Cardiac fibroblast (primary cell): ENCODE data around the gene SPACA7.
"Not testable (repeated sequence)": the region's sequence is repeated elsewhere in the genome, so short reads cannot be mapped to it uniquely, and the experiment has no call there.

Experiments
- DNase-seq, 2 donors: peaks; one replicate each; pipeline versions ENCODE4 v3.0.0 to v3.0.0-alpha.2; 2010; ENCODE audit warnings: low read depth in 2 of 2
- H3K4me3 ChIP-seq, 2 donors: replicated peaks in 1 of 2; 1 replicate in 1 of 2; 2 replicates in 1 of 2; pipeline ENCODE4 v1.5.1; 2011; ENCODE audit warnings: low read depth in 2 of 2, low read length in 2 of 2, mild to moderate bottlenecking in 2 of 2, moderate library complexity in 1 of 2
- TF ChIP-seq, protein P1 (sequence below): IDR thresholded peaks from one replicate; pipeline ENCODE4 v1.5.1; 2011; ENCODE audit warnings: low read depth, mild to moderate bottlenecking, low read length, inconsistent platforms

Gene SPACA7

DNA sequence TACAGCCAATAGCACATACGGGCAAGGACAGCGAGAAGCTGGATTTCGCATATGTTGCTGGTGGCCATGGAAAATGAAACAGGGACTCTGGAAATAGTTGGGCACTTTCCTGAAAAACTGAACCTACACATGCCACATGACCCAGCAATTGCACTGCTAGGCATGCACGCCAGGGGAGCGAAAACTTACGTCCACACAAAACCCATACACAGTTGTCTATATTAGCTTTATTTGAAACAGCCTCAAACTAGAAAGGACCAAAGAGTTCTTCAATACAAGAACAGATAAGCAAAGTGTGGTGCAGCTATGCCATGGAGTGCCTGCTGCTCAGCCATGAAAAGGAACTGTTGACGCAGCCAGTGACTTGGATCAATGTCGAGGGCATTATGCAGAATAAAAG is 7.3 kb upstream of the SPACA7 start:
- H3K4me3 ChIP-seq: no peak overlapping the region
- no peak for DNase-seq
- TF ChIP-seq, protein P1, sequence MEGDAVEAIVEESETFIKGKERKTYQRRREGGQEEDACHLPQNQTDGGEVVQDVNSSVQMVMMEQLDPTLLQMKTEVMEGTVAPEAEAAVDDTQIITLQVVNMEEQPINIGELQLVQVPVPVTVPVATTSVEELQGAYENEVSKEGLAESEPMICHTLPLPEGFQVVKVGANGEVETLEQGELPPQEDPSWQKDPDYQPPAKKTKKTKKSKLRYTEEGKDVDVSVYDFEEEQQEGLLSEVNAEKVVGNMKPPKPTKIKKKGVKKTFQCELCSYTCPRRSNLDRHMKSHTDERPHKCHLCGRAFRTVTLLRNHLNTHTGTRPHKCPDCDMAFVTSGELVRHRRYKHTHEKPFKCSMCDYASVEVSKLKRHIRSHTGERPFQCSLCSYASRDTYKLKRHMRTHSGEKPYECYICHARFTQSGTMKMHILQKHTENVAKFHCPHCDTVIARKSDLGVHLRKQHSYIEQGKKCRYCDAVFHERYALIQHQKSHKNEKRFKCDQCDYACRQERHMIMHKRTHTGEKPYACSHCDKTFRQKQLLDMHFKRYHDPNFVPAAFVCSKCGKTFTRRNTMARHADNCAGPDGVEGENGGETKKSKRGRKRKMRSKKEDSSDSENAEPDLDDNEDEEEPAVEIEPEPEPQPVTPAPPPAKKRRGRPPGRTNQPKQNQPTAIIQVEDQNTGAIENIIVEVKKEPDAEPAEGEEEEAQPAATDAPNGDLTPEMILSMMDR: no peak

DNA sequence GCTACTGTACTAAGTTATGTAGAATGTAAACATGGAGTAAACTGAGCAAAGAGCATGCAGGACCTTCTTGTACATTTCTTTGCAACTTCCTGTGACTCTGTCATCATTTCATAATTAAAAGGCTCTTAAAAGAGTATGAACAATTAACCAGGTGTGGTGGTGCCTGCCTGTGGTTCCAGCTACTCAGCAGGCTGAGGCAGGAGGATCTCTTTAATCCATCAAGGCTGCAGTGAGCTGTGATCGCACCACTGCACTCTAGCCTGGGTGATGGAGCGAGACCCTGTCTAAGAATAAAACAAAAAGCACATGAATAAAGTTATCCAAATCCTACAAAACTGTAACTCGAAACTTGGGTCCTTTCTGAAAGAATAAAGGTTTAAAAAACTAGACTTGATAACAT is 5.8 kb upstream of the SPACA7 start:
- TF ChIP-seq, protein P1: no peak
- DNase-seq: no peak

DNA sequence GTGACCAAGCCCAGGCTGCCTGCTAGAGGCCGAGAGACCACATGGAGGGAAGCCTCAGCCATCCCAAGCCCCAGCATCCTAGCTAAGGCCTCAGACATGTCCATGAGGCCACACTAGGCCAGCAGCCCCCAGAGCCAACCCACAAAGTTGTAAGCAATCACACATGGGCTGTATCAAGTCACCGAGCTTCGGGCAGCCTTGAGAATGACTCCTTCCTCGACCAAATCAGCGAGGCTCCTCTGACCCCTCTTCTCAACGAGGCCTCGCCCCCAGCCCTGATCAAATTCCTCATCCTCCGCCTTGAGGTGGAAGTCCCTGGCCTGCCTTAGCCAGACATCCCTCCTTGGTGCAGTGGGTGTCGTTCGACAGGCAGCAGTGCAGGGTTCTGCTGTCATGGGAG is 1.9 kb upstream of the SPACA7 start:
- TF ChIP-seq, protein P1: no peak
- DNase-seq: no peak
- H3K4me3 ChIP-seq: no peak overlapping the region

More for the DNA sequence above, 5.8 kb upstream of the SPACA7 start:
- no peak overlapping the region for H3K4me3 ChIP-seq

DNA sequence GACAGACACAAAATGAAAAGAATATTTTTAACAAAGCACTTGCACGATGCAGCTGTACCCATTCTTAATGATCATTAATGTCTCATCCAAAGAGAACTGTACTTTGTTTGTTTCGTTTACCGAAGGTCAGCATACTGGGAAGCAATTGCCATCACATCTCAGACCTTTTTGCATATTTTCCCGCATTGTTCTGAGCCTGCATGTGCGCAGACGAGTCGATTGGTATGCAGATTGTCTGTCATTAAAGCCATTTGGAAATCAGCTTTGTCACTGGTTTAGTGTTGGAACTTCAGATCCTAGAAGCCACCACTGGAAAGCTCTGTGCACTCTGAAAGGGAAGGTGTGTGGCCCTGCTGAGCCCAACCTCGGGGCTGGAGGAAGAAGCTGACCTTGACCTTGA is 15.6 kb downstream of the SPACA7 start:
- TF ChIP-seq, protein P1: no peak
- H3K4me3 ChIP-seq: no peak overlapping the region
- no peak for DNase-seq

DNA sequence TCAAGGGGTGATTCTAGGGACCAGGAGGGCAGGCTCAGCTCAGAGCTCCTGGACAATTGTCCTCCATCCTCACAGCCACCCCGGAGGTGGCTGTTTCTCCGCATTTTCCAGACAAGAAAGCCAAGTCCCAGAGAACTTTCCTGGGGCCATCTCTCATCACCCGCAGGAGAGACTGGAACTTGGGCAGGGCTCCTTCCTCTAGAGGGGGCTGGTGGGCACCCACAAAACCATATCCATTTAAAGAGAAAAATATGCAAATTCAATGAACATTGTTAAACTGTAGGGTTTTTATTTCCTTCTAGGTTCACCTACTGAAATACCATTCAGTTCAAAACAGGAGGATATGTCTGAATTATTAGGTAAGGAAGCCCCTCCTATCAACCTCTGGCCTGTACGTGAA is 16.6 kb downstream of the SPACA7 start:
- H3K4me3 ChIP-seq: no peak overlapping the region
- TF ChIP-seq, protein P1: no peak
- no peak for DNase-seq

DNA sequence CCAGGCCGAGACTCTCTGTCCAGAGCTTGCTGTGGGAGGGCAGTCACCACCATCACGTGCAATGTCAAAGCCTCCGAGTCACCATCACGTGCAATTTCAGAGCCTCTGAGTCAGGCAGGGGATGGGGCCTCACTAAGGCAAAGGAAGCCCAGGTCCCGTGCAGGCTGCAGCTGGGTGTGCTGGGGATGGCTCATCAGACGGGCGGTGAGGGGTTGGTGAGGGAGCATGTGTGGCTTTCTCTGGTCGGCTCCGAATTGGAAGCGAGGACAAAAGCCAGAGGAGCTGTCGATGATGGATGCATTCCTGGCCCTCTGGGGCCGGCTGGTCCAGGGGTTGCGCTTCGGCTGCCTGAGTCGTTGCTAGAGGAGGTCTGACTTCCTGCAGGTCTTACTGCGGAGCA is 18.9 kb downstream of the SPACA7 start:
- DNase-seq: peak in 1 of 2 donors; percentile 18
- H3K4me3 ChIP-seq: not testable (repeated sequence)

DNA sequence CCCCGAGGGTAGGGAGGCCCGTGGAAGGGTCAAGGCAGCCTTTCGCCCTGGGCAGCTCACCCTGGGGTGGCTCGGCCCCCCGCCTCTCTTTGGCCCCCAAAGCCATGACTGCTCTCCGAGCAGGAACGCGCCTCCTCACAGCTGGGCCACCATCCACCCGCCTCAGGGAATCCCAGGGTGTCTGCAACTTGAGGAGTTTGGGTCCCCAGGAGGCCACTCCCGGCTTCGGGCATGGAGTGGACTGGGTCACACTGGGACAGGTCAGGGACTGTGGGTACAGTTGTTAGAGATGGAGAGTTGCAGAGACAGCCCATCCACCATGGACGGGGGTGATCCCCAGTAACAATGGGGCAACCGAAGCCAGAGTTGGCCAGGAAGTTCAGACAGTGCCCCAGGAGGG is 19.8 kb downstream of the SPACA7 start:
- H3K4me3 ChIP-seq, DNase-seq: not testable (repeated sequence)

DNA sequence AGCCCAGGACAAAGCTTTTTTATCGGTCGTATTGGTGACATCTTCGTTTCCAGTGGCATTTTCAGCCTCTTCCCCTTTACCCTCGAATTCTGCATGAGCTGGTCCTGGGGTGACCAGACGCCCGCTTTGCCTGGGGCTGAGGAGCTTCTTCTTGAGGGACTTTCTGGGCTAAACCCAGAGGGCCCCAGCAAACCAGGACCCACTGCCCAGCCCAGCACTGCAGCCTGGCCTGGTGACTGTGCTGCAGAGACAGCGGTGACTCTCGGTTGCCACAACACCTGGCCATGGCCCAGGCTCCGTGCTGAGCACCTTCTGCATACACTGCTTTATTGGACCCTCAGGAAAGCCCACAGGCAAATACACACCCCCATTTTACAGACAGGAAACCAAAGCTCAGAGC is 21.0 kb downstream of the SPACA7 start:
- no peak for DNase-seq
- no peak overlapping the region for H3K4me3 ChIP-seq
- TF ChIP-seq, protein P1: no peak

DNA sequence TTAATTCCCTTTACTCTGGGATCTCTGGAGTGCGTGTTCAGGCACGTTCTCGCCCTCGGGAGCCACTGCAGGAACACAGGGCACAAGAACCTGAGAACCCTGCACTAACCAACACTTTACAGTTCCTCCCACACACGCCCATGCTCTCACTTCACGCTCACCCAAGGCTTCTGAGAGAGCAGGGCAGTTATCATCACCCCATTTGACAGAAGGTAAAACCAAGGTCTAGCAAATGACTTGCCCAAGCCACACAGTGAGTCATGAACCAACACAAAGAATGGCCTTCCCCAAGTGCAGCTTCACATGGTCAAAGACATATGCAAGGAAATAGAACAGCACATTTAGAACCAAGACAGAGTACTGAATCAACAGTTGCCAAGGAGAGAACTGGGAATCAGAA is 22.2 kb downstream of the SPACA7 start:
- H3K4me3 ChIP-seq, DNase-seq: not testable (repeated sequence)

DNA sequence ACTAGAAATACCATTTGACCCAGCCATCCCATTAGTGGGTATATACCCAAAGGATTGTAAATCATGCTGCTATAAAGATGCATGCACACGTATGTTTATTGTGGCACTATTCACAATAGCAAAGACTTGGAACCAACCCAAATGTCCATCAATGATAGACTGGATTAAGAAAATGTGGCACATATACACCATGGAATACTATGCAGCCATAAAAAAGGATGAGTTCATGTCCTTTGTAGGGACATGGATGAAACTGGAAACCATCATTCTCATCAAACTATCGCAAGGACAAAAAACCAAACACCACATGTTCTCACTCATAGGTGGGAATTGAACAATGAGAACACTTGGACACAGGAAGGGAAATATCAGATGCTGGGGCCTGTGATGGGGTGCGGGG is 33.7 kb downstream of the SPACA7 start:
- H3K4me3 ChIP-seq, DNase-seq: not testable (repeated sequence)
